ENCODE results near the gene TRIM50.
"Not testable (repeated sequence)": the region's sequence is repeated elsewhere in the genome, so short reads cannot be mapped to it uniquely, and the experiment has no call there.

The TRIM50 gene

DNA sequence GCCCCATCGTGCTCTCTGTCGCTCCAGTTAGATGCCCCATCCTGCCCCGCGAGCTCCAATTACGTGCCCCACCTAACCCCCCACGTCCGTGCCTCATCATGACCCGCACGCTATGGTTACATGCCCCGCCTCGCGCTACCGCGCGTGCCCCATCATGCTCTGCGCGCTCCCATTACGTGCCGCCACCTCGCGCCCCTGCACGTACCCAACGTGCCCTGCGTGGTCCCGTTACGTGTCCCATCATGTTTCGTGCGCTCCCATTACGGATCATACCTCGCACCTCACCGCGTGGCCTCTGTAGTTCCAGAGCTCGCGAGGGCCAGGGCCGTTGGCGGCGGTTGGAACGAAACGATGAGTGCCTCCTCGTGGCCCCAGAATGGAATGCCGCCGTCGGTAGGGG is at the start of gene TRIM50, which contains the start of gene FKBP6:
Gene TRIM50, minus strand, starts transcription at position 161 of the 400 bp plus-strand sequence. CDS start 3,295 bp downstream, outside the sequence.
Gene FKBP6, plus strand, starts transcription at position 240 of the 400 bp plus-strand sequence. CDS start 268 bp downstream, outside the sequence.
- not testable (repeated sequence) for DNase-seq

DNA sequence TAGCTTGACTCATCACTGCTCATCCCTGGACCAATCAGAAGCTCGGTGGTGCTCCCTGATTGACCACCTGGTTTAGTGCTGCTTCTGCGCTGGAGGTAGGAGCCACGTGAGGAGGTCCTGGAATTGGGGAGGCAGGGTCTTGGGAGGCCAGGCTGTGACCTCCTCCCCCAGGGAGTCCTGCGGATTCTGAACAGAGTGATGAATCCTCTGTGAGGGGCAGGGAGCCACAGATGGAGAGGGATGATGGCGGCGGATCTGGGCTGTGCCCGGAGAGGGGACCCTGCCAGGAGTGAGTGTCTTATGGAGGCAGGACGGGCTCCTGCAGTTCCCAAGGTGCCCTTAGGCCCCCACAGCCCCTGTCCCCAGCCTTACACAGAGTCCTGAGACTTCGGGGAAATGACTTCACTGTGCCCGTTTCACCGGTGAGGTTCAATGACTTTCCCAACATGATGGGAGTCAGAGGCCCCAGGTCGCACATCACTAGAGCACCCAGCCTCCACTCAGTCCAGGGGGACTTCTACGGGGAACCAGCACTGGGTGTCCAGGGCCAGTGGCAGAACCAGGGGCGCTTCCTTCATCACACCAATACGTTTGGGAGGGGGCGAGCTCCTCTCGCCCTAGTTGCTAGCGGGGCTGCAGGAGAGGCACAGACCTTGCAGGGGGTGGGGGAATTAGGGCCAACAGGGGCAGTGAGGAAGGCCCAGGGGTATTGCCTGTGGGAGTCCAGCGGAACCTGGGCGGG is 49.0 kb upstream of the TRIM50 start:
- DNase-seq, result no peak

DNA sequence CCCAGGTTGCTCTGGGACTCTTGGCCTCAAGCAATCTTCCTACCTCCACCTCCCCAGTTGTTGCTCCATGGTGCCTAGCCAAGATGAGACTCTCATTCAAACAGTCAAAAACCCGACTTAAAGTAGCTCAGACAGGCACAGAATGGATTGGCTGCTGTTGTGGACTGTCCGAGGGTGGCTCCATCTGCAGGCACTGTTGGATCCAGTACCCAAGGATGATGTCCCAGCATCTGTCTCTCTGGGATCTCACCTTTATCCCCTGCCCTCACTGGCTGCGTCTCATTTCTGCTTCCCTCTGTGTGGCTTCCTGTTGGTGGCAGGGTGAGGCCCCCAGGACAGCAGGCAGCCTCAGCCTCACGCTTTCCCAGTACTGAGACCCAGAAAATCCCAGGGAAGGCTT is 48.4 kb upstream of the TRIM50 start:
- not testable (repeated sequence) for DNase-seq

DNA sequence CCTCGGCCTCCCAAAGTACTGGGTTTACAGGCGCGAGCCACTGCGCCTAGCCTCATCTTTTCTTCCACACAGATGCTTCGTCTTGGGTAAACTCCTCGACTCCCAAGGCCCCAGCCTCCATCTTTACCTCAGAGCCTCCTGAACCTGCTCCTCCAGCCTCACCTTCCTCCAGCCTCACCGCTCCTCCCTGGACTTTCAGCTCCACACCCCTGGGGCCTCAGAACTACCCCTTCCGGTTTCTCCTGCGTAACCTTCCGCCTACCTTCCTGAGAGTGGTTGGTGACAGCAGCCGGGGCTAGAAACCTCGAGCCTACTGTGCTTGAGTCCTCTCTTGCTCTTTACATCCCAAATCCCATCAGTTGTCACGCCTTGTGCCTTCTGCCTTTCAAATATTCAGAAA is 45.9 kb upstream of the TRIM50 start:
- no peak for DNase-seq

DNA sequence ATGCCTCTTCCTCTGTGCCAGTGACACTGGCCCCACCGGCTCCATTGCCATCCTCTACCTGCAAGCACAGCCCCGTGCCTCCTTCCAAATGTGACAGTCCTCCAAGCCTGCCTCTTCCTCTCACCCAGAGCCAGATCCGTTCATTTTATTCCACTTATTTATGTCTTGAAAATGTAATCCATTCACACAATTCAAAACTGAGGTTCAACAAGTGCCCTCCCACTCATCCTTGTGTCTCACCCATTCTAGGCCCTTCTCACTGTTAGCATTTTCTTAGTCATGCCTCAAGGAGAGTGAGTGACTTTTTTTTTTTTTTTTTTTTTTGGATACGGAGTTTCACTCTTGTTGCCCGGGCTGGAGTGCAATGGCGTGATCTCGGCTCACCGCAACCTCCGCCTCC is 41.7 kb upstream of the TRIM50 start:
- DNase-seq, result no peak

DNA sequence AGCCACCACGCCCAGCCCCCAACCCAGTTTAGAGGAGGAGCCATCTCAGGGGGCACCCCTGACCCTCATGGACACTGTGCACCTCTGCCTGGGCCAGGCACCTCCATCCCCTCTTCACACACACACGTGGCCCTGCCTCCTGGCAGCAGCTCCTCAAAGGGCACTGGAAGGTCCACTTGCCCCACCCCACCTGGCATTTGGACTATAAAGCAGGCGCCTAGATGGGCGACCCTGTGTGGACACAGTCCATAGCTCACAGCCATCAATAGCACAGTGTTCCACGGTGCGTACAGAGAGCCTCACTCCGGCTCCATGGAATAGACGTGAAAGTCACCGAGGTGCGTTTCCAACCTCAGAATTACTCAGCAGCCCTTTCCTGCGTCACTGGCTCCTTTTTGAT is 41.1 kb upstream of the TRIM50 start:
- DNase-seq, result no peak

DNA sequence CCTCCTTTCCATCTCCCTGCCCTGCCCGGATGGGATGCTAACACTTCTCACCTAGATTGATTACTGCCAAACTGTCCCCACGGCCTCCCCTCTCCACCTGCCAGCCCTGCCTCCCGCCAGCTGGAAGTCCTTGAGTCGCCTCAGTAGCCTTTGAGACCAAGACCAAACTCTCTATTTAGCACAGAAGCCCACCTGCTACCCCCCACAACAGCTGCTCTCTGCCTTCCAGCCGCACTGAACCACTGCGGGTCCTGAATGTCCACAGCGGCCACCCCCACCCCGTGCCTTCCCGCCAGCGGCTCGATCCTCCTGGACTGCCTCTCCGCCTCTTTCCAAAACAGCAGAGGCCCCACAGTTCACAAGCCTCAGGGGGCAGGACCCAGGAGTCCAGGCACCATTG is 39.1 kb upstream of the TRIM50 start:
- DNase-seq, result no peak

DNA sequence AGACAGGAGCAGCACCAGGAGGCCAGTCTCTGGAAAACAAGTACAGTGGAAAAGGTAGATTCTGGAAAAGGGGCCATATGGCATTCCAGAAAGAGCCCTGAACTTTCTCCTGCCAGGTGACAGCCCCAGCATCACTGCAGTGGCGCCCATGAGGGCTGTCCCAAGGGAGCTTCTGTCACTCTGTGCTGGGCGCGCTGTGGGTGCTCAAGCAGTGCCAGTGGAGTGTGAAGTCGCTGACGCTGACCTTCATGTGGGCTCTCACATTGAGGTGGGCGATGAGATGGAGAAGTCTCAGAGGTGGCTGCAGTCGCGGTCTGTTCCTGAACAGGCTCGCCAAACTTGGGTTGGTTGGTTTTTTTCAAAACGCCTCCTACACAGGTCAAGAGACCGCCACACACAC is 38.2 kb upstream of the TRIM50 start:
- DNase-seq, result no peak

DNA sequence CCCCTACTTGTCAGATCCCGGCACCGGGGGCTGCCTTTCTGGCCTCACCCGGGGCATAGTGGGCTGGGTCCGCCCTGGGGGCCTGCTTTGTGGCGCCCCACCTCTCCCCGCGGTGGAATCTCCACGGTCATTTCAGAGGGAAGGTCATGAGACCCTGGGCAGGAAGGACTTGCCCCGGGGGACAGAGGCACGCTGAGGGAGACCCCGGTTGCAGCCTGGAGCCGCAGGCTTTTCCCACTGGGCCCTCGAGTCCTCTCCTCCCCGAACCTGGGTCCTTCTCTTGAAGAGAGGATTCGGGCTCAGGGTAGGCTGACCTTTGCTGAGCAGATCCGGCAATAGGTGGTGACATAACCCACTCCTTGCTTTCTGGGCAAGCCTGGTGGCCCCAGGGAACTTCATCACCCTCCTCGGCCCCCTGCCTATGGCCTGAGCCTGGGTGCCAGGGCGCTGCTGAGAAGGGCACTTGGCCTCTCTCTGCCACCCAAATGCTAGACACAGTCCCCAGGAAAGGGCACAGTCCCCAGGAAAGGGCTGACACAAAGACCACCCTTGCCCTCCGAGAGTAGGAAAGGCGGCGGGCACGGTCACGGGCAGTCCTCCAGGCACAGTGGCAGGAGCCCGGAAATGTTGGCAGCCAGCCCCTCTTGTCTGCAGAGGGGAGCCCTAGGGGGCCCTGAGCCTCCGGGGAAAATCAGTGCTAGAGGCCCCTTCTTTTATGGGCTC is 36.3 kb upstream of the TRIM50 start:
- no peak for DNase-seq

DNA sequence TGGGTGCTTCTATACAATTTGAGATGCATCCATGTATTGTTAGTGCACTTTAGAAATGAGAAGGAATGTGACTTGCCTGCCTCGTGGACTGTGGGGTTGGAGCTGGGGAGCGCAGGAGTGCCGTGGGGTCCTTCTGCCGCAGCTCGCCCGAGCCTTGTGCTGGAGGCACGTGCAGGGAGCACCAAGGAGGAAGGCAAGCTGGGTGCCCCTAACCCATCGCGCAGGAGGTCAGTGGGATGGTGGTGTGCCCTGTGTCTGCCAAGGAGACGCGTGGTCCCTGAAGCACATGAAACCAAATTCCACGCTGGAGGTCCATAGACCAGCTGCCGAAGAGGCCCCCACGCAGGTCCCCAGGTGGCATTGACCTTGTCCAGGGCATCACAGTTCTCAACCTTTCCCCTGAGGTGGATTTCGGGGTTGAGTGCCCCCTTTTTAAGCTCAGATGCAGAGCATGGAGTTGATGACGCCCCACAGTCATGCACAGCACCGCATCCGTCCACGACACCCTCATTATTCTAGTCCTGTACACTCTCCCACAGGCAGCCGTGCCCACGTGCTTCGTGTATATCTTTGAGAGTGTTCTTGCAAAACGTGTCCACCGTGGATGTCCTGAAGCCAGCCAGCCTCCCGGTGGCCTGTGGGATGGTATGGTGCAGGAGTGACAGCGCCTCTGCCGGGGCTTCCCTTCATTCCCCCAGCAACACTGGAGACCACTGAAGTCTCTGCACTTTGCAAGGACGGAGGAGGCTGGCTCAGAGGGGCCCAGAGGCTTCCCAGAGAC is 35.5 kb upstream of the TRIM50 start:
- no peak for DNase-seq

DNA sequence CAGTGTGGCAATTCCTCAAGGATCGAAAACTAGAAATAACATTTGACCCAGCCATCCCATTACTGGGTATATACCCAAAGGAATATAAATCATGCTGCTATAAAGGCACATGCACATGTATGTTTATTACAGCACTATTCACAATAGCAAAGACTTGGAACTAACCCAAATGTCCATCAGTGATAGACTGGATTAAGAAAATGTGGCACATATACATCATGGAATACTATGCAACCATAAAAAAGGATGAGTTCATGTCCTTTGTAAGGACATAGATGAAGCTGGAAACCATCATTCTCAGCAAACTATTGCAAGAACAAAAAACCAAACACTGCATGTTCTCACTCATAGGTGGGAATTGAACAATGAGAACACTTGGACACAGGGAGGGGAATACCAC is 32.7 kb upstream of the TRIM50 start:
- not testable (repeated sequence) for DNase-seq

DNA sequence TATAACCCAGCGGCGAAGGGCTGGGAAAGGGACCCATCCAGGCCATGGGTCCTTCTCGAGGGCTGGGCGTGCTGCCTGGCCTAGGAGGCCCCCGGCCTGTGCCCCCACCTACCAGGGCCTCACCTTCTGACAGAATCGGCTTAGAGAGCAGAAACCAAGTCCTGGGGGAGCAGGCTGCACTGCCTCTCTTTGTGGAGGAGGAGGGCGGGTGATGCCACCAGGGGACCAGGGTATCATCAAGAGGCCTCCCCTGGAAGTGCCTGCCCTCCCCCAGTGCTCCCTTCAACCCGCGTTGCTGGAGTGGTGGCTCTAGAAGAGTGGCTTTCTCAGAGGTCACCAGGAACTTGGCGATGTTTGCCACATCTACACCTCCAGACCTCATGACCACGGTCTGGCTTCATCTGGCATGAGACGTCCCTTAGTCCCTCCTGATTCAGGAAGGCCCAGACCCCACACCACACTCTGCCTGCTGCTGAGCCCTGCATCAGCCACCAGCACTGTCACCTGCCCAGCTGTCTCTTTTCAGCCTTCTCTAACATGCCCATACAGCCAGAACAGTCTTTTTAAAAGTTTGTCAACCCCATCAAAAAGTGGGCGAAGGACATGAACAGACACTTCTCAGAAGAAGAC is 32.0 kb upstream of the TRIM50 start:
- no peak for DNase-seq

DNA sequence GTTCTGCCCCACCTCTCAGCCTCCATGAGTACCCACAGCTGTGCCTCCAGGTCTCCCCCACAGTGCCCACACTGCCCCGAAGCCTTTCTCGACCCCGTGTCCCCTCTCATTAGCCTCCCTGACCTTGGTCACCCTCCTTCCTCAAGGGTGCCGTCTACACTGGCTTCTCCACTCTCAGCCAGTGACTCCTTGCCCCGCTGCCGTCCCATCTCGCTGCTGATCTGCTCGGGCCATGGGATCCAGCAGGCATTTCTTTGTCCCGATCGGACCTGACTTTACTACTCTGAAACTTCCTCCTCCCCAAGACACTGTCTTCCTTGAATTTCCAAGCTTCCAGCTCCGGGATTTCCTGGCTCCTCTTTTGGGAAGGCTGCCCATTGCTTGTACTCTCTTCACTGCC is 31.4 kb upstream of the TRIM50 start:
- no peak for DNase-seq

DNA sequence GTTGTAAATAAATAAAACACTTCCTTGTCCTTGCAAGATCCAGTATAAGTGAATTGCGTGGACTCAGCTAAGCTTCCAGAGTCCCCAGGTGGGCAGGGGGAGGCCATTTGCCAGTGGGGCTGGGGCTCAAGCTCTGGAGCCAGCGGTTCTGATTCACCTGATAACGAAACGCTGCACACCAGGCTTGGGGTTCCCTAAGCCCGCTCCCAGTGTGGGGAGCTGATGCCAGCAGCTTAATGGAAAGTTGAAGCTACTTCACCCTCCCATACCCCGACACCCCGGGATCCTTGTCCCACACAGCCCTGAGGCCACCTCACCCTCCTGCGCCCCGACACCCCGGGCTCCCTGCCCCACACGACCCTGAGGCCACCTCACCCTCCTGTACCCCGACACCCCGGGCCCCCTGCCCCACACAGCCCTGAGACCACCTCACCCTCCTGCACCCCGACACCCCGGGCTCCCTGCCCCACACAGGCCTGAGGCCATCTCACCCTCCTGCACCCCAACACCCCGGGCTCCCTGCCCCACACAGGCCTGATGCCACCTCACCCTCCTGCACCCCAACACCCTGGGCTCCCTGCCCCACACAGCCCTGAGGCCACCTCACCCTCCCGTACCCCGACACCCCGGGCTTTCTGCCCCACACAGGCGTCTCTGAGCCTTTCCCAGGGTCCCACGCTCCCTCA is 30.9 kb upstream of the TRIM50 start:
- DNase-seq, result no peak

DNA sequence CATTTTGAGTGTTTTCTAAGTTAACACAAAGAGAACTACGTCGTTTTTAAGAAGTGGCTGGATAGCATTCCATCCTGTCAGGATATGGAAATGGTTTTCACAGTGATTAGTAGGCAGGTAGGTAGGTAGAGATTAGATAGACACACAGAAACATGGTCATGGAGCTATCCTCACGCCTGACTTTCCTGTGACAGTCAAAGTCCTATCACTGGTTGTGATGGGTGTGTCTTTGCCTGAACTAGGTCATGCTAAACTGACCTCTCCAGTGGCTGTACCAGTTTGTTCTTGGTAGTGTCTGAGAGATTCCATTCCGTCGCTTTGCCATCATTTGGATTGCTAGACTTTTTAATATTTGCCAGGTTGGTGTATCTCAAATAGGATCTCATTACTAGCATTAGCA is 28.3 kb upstream of the TRIM50 start:
- DNase-seq, result no peak

DNA sequence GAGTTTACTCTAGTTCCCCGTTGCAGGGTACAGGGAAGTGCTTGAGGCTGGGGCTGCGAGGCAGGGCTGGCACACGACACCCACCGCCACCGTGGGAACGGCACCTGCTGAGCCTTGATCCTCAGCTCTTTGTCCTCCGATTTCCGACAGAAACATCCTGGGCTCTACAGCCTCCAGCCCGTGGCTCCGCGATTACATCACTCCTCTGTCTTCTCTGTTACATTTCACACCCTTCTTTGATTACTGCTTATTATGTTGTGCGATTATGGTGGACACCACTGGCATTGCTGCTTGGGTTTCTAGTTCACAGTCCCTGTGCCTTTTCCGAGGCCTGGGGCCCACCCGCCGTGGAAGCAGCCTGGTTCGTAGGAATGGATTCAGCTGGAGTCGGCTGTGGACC is 26.9 kb upstream of the TRIM50 start:
- no peak for DNase-seq

DNA sequence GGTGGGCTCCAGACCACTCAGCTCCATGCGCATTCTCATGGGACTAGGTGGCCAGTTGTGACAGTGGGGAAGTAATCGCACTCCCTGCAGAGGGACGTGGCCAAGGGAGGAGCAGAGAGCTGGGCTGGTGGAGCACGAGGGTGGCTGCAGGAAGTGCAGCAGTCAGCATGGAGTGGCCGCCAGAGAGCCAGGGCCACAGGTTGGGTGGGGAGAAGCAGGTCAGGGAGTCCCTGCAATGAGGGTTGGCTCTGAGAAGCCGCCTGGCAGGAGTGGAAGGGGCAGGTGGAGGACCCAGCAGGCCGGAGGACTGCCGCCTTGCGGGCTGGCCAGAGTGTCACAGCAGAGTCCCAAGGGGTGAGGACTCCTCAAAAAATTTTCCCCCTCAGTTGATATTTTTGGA is 26.3 kb upstream of the TRIM50 start:
- DNase-seq, result no peak

DNA sequence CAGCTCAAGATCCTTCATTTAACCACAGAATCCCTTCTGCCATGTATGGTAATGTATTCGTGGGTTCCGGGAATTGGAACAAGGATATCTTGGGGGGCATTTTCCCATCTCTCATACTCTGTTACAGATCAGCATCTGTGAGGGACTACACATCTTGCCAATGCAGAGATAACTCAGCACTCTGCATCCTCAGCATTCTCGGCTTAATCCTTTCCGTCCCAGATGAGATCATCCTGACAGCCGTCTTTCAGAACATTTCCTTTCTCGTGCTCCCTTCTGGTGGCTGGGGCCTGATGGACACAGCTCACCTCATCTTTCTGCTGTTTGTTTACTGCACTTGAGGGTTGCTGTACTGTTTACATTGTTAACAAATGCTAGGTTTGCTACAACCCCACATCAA is 25.4 kb upstream of the TRIM50 start:
- DNase-seq, result no peak

DNA sequence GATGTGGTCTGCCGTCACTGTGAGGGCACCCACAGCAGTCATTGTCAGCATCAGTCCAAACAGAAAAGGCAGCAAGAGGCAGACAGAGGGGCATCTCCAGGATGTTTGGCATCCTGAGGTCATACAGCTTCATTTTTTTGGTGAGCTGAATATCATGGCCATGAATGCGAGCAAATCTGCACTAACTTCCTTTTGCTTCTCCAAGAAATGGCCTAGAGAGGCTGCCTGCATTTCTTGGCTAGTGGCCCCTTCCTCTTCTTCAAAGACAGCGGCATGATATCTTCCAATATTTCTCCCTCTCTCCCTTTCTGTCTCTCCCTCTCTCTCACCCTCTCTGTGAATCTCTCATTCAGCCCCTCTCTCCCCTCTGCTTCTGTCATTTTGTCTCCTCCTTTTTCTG is 24.9 kb upstream of the TRIM50 start:
- no peak for DNase-seq

DNA sequence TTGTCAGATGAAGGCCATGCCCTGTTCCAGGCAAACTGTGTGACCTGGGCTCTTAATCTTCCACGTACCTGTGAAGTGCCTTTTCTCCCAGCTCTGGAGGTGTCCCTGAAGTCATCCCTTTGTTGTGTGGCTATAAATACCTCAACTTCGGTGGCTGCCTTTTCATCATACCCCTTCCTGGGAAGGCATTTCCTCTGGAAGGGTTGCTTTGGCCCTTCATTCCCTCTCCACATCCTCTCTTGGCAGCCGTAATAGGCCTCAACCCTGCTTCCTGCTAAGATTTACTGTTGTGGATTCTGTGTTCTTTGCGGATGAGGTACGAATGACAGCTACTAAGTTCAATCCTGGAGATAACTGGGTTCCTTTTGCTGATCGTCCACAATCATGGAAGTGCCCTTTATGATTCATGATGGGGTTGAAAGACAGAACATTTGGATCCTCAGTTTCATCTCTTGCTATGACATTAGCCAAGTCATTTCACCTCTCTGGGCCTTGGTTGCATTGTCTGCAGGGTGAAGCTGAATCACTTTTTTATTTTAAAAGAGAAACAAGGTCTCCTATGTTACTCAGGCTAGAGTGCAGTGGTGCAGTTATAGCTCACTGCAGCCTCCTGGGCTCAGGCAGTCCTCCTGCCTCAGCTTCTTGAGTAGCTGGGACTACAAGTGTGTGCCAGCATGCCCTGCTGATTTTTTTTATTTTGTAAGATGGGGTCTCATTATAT is 23.7 kb upstream of the TRIM50 start:
- no peak for DNase-seq

DNA sequence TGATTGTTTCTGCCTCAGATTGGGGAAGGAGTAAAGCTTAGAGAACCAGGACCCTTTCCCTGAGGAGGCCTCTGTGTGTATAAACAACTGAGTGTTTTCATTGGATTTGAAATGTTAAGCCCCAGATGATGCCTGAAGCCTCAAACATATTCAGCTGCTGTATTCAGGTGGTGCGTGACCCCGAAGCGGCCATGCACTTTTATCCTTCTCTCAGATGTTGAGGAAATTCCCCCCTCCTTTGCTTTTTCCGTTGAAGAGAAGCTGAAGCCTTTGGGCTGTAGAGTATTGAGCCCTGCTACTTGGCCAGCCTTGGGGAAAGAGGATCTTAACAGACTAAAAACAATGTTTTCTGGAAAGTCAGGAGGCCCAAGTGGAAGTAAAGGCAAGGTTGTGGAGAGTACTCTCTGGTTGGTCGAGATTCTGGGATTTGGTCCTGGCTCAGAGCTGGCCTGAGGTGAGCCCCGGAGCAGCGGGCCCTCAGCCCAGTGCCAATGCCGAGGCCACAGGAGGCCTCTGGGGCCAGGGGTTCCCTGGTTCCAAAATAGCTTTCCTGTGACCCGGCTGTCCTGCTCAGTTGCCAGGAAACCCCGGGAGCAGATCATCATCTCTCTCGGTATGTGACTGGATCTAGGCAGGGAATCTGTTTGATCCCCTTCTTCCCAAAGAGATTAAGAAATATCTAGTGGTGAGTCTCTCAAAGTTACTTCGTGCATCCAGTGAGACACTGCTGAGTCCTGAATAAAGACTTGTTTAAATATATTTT is 22.6 kb upstream of the TRIM50 start:
- no peak for DNase-seq
